HAP-1 (cell line): ENCODE results near the gene PDZD2.
"Not testable (repeated sequence)": the region's sequence is repeated elsewhere in the genome, so short reads cannot be mapped to it uniquely, and the experiment has no call there.

ENCODE experiments used
- DNase-seq, 2 experiments: peaks; one replicate each; pipeline ENCODE4 v3.0.0-alpha.2; 2016 to 2020; ENCODE audit warnings: low spot score in 2 of 2
- H3K27me3 ChIP-seq: fragments of 250-450 bp; sonication (Bioruptor Pico); 2 replicates; pipeline ENCODE4 v1.5.1; 2020; ENCODE audit warnings: low read depth, mild to moderate bottlenecking, moderate library complexity
- H3K36me3 ChIP-seq: fragments of 250-450 bp; sonication (Bioruptor Pico); replicated peaks from 2 replicates; pipeline ENCODE4 v1.5.1; 2020; ENCODE audit warnings: mild to moderate bottlenecking
- H3K4me1 ChIP-seq: fragments of 250-450 bp; sonication (Bioruptor Pico); 2 replicates; pipeline ENCODE4 v1.5.1; 2020; ENCODE audit warnings: mild to moderate bottlenecking
- H3K4me3 ChIP-seq: fragments of 250-450 bp; sonication (Bioruptor Pico); 2 replicates; pipeline ENCODE4 v1.5.1; 2020; ENCODE audit warnings: mild to moderate bottlenecking, moderate library complexity
- H3K9me3 ChIP-seq: fragments of 250-450 bp; sonication (Bioruptor Pico); 2 replicates; pipeline ENCODE4 v1.5.1; 2020; ENCODE audit warnings: mild to moderate bottlenecking, moderate library complexity
- in situ Hi-C: fragments of 300-500 bp; cut with MboI; formaldehyde crosslinking; loops from 3 replicates; pipeline ENCODE4 v1.14.3; 2020; ENCODE audit warnings: low sequenced_read_pairs, inconsistent platforms, mixed read lengths

Gene PDZD2

DNA sequence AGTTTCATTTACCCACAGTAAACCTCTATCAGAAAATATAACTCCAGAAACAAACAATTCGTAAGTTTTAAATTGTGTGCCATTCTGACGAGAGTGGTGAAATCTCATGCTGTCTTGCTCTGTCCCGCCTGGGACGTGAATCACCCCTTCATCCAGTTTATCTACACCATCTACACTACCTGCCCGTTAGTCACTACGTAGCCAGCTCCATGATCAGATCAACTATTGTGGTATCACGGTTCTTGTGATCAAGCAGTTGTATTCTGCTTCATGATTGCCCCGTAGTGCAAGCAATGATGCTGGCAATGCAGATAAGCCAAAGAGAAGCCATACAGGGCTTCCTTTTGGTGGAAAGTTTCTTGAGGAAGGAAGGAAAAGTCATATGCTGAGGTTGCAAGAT lies 384.9 kb downstream of the PDZD2 start:
- Histone ChIP-seq H3K9me3 (no peaks in the 10 kb centered on the region), H3K27me3 (no peaks in the 10 kb centered on the region), H3K4me3 (no peak overlapping the region), H3K36me3 (no peaks in the 10 kb centered on the region), H3K4me1 (no peaks in the 10 kb centered on the region)
- DNase-seq, result no peak
- in situ Hi-C loops, result no loop called here

- no peak overlapping the region for H3K4me3 ChIP-seq
Observed at GRCh38 chr5:32024751-32025150, 385.8 kb downstream of the PDZD2 start.

GRCh38 chr5:32027093-32027716 lies 388.3 kb downstream of the PDZD2 start:
- Histone ChIP-seq H3K27me3 (no peaks in the 10 kb centered on the region), H3K4me3 (no peak overlapping the region), H3K4me1 (no peaks in the 10 kb centered on the region), H3K36me3 (no peaks in the 10 kb centered on the region), H3K9me3 (no peaks in the 10 kb centered on the region)
- in situ Hi-C loops, result no loop called here
- DNase-seq, result no peak

More at GRCh38 chr5:32024751-32025150, 385.8 kb downstream of the PDZD2 start:
- Histone ChIP-seq H3K9me3 (no peaks in the 10 kb centered on the region), H3K4me1 (no peaks in the 10 kb centered on the region), H3K27me3 (no peaks in the 10 kb centered on the region), H3K36me3 (no peaks in the 10 kb centered on the region)
- in situ Hi-C loops, result no loop called here
- no peak for DNase-seq

DNA sequence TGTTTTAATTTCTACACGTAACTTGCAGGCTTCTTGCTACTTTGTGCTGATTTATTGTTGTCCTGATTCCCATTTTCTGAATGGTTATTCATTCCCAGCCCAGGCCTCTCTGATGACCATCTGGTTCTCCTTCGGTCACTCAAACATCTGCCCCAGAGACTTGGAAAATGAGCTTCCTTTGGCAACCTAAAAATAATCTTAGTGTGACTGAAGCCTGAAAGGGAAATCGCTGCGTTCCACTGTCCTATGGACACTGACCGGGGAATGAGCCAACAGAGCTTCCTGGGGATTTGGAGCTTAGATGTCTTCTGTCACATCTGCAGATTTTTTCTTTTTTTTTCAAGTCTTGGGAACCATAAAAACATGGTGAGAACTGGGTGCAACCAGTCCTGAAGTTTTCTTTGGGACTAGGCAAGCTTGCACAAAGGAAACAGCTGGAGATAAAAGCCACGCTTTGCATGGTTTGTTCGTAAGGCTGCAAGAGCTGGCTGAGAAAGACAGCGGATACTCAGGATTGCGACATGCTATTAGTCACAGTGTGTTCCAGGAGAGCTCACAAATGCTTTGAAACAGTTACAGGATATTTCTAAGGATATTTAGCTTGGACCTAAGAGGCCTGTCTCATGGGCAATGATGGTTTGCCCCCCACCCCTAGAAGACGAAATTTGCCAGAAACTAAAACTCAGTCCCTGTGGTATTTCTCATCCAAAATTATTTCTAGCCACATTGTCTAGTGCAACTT lies 389.0 kb downstream of the PDZD2 start:
- in situ Hi-C loops, result no loop called here
- Histone ChIP-seq H3K9me3 (no peaks in the 10 kb centered on the region), H3K36me3 (no peaks in the 10 kb centered on the region), H3K4me3 (no peak overlapping the region), H3K27me3 (no peaks in the 10 kb centered on the region), H3K4me1 (no peaks in the 10 kb centered on the region)
- no peak for DNase-seq

- Histone ChIP-seq H3K4me1 (no peaks in the 10 kb centered on the region), H3K4me3 (no peak overlapping the region), H3K36me3 (no peaks in the 10 kb centered on the region), H3K27me3 (no peaks in the 10 kb centered on the region), H3K9me3 (no peaks in the 10 kb centered on the region)
- DNase-seq, result no peak
- in situ Hi-C loops, result no loop called here
Observed at GRCh38 chr5:32029261-32029660, 390.3 kb downstream of the PDZD2 start.

- Histone ChIP-seq H3K4me1 (no peaks in the 10 kb centered on the region), H3K36me3 (no peaks in the 10 kb centered on the region), H3K27me3 (no peaks in the 10 kb centered on the region), H3K4me3 (no peak overlapping the region), H3K9me3 (no peaks in the 10 kb centered on the region)
- no peak for DNase-seq
- in situ Hi-C loops, result no loop called here
Observed at GRCh38 chr5:32029781-32030180, 390.9 kb downstream of the PDZD2 start.

DNA sequence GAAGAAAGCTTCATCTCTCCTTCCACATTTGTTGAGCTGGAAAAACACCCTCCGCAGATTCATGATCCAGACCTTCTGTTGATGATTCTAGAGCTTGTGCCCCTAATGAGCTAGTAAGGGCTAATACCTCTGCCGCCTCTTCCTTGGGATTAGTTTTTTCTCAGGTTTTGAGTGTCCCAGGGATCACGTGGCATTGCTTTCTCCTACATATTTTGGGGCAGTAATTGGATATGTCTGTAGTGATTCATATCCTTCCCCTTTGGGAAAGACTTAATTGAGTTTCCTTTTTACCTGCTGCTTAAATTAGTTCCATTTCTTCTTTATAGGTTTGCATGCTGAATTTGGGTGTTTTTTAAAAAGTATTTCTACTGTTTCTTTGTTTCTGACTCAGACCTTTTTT lies 391.3 kb downstream of the PDZD2 start:
- no peak for DNase-seq
- Histone ChIP-seq H3K4me1 (no peaks in the 10 kb centered on the region), H3K27me3 (no peaks in the 10 kb centered on the region), H3K36me3 (no peaks in the 10 kb centered on the region), H3K9me3 (no peaks in the 10 kb centered on the region), H3K4me3 (no peak overlapping the region)
- in situ Hi-C loops, result no loop called here

DNA sequence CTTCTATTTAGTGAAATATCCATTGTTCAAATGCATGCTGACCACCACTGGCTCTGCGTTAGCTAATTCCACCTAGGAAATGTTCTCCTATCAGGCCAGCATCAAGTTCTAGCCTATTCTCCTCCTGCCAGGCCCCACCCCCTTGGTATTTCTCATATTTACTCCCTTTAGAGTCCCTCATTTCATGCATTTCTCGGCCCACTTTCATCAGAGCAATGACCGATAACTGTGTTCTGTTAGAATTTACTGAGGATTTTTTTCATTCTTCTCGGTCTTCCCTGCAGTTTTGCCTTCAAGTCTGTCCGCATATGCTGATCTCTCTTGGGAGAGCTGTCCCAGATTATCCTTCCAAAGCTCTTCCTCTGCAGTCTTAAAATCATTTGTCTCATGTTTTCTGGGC lies 391.8 kb downstream of the PDZD2 start:
- Histone ChIP-seq H3K4me1 (no peaks in the 10 kb centered on the region), H3K36me3 (no peaks in the 10 kb centered on the region), H3K27me3 (no peaks in the 10 kb centered on the region), H3K9me3 (no peaks in the 10 kb centered on the region), H3K4me3 (no peak overlapping the region)
- DNase-seq, result no peak
- in situ Hi-C loops, result no loop called here

DNA sequence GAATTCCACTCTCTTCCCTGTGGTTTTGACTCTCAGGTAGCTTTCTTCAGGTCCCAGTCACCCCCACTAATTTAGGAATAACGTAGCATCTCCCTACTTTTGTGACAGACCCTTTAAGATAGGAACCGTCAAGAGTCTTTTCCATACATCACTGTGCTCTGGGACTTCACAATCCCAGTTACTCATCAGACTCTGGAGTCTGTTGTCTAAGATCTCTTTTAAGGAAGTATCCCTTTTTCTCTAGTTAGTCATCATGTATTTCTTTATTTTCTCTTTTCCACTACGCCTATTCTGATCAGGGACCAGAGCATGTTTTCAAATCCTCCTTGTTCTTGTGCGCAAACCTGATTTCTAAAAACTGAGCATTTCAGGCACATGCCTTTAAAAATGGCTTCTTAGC lies 392.2 kb downstream of the PDZD2 start:
- in situ Hi-C loops, result no loop called here
- Histone ChIP-seq H3K9me3 (no peaks in the 10 kb centered on the region), H3K36me3 (no peaks in the 10 kb centered on the region), H3K27me3 (no peaks in the 10 kb centered on the region), H3K4me1 (no peaks in the 10 kb centered on the region), H3K4me3 (no peak overlapping the region)
- DNase-seq, result no peak

- Histone ChIP-seq H3K4me1 (no peaks in the 10 kb centered on the region), H3K36me3 (no peaks in the 10 kb centered on the region), H3K4me3 (no peak overlapping the region), H3K27me3 (no peaks in the 10 kb centered on the region), H3K9me3 (peaks cover 2% of the 10 kb centered on the region; the same call in 1 of the 2 replicates)
- DNase-seq, result no peak
- in situ Hi-C loops, result no loop called here
Observed at GRCh38 chr5:32038523-32038922, 399.6 kb downstream of the PDZD2 start.

GRCh38 chr5:32039133-32039532 lies 400.2 kb downstream of the PDZD2 start:
- H3K9me3 ChIP-seq, H3K4me1 ChIP-seq, H3K36me3 ChIP-seq, in situ Hi-C loops, H3K27me3 ChIP-seq, H3K4me3 ChIP-seq, DNase-seq: not testable (repeated sequence)

DNA sequence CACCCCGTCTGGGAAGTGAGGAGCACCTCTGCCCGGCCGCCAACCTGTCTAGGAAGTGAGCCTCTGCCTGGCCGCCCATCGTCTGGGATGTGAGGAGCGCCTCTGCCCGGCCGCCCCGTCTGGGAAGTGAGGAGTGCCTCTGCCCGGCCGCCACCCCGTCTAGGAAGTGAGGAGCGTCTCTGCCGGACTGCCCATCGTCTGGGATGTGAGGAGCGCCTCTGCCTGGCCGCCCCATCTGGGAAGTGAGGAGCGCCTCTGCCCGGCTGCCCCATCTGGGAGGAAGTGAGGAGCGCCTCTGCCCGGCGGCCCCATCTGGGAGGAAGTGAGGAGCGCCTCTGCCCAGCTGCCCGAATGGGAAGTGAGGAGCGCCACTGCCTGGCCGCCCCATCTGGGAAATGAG lies 400.7 kb downstream of the PDZD2 start:
- in situ Hi-C loops, H3K4me1 ChIP-seq, DNase-seq, H3K9me3 ChIP-seq, H3K27me3 ChIP-seq, H3K36me3 ChIP-seq, H3K4me3 ChIP-seq: not testable (repeated sequence)

DNA sequence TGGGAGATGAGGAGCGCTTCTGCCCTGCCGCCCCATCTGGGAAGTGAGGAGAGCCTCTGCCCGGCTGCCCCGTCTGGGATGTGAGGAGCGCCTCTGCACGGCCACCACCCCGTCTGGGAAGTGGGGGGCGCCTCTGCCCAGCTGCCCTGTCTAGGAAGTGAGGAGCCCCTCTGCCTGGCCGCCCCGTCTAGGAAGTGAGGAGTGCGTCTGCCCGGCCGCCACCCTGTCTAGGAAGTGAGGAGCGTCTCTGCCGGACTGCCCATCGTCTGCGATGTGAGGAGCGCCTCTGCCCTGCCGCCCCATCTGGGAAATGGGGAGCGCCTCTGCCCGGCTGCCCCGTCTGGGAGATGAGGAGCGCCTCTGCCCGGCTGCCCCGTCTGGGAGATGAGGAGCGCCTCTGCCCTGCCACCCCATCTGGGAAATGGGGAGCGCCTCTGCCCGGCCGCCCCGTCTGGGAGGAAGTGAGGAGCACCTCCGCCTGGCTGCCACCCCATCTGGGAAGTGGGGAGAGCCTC lies 401.3 kb downstream of the PDZD2 start:
- H3K4me3 ChIP-seq, H3K9me3 ChIP-seq, H3K27me3 ChIP-seq, DNase-seq, H3K4me1 ChIP-seq, in situ Hi-C loops, H3K36me3 ChIP-seq: not testable (repeated sequence)

DNA sequence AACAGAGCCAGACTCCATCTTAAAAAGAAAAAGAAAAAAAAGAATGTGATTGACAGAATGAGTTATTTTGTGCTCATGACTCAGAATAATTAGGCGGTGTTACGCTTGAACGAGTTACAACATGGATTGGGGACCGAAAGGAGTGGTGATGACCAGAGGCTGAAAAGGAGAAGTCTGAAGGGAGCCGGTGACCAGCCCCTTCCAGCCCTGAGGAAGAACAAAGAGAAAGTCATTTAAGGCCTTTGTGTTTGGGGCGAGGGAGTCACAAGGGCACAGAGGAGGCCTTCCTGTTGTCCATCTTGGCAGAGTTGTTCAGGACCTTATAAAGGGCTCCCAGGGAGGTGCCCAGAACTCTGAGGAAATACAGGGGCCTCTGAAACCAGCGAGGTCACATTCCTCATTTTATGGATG lies 403.6 kb downstream of the PDZD2 start:
- Histone ChIP-seq H3K4me3 (no peak overlapping the region), H3K9me3 (peaks cover 2% of the 10 kb centered on the region; the same call in 1 of the 2 replicates), H3K36me3 (no peaks in the 10 kb centered on the region), H3K27me3 (no peaks in the 10 kb centered on the region), H3K4me1 (no peaks in the 10 kb centered on the region)
- DNase-seq, result no peak
- in situ Hi-C loops, result no loop called here
